HG03135 (cell line): ENCODE data around the gene MAP2K3.
"Not testable (repeated sequence)": the region's sequence is repeated elsewhere in the genome, so short reads cannot be mapped to it uniquely, and the experiment has no call there.

Experiments used
- ATAC-seq: cut with Tn5 transposase; IDR thresholded peaks from one replicate; pipeline ENCODE4 v1.9.1; 2021; ENCODE audit warnings: mild to moderate bottlenecking, moderate library complexity; ENCODE audit not compliant: unreplicated experiment

The MAP2K3 gene

GRCh38 chr17:21349358-21350050, 65.0 kb downstream of the MAP2K3 start:
- ATAC-seq, result not testable (repeated sequence)

DNA sequence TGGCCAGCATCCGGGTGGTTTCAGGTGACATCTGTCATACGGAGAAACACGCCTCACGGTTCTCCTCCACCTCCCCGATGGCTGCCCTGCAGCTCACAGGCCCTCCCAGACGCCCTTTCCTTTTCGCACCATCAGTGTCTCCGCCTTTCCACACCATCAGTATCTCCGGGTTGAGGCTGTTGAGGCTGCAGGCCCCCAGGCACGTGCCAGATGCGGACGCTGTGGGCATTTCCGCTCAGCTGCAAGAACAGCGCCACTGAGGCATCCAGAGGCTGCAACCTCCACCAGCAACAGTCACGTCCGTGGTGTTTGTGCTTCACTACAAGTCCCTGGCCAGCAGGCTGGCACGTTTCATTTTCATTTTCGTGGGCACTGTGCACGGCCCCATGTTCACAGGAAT, 66.0 kb downstream of the MAP2K3 start:
- ATAC-seq, result not testable (repeated sequence)

DNA sequence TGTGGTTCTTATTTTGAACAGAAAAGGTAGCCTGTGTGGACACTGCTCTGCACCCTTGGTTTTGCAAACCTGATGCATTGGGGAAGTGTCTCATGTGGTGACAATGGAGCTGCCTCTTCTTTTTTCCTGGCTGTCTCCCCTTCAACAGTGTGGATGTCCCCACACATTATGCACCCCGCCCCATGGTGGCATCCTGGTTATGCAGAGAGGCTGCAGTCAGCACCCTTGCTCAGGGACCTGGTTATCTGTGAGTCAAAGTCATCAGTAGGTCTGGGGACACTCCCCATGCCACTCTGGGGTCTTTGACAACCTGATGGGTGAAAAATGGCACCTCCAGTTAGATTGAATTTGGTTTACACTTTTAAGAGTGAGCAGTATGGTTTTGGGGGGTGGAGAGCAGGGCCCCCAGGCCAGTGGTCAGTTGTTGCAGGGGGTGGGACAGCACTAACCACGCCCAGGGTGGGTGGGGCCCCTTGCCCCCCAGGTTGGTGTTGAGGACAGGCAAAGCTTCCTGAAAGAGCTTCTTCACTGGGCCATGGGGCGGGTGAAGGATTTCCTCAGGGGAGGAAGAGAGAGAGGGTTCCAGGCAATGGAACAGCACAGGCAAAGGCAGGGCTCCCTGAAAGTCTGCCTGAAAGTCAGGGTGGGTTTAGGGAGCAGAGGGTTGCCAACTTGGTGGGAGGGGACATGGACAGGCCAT, 67.0 kb downstream of the MAP2K3 start:
- ATAC-seq, result no peak

GRCh38 chr17:21352221-21352980, 67.9 kb downstream of the MAP2K3 start:
- ATAC-seq, result no peak

- ATAC-seq, result no peak
These were observed 68.4 kb downstream of the MAP2K3 start for GRCh38 chr17:21352981-21353265.

DNA sequence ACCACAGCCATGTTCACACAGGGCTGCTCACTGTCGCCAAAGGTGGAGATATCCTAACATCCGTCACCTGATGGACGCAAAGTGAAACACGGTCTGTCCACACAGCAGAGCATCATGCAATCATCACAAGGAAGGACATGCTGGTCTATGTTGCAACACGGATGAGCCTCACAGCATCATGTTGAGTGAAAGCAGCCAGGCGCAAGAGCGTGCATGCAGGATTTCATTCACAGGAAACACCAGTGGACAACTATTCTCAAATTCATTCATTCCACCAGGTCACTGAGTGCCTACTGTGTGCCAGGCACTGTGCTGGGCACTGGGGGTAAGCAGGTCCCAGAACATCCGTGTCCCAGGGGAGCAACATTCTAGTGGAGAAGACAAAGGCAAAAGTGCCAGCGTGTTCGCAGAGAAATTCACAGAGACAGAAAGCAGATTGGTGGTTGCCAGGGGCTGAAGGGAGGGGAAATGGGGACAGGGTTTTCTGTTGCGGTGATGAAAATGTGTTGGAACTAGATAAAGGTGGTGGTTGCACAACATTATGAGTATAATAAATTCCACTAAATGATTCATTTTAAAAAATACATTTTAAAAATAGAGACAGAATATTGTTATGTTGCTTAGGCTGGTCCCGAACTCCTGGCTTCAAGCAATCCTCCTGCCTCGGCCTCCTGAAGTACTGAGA, 69.0 kb downstream of the MAP2K3 start:
- no peak for ATAC-seq

DNA sequence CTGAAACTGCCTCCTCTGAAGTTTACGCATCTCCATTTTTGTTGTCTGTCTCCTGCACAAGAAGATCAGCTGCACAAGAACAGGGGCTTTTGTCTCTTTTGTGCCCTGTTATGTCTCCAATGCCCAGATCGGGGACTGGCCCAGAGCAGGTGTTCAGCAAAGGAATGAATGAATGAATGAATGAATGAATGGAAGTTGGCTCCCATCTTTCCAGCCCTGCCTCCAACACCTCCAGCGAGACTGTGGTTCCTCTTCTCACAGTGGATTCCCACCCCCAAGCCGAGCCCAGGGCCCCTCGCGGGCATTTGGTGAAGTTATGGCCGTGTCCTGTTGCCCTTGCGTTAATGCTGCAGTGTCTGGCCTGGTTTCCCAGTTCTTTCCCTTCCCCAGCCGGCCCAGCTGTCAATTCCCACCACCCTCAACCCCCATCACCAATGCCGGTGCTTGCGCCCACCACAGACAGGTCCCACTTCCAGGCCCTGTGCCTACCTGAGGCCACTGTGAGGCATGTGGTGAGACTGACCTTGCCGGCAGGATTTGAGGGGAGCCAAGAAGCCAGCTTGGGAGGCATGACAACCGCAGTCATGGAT, 70.4 kb downstream of the MAP2K3 start:
- ATAC-seq, result no peak

DNA sequence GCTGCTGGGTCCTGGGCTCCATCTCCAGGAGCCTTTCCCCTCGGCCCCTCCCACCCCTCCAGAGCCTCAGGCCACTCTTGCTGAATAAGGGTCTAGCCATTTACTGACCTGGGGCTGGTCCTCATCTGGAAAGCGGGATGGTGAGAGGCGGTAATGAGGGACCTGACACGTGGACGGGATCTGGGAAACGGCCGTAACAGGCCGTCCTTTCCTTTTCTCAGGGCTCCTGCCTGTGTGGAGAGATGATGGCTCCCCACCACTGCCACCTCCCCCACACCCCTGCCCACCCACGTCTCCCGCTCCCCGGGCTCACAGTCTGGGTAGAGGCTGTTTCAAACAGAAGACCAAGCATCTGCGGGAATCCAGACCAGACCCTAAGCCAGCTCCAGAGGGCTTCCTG, 71.1 kb downstream of the MAP2K3 start:
- ATAC-seq, result no peak

- ATAC-seq, result no peak
These were observed 72.1 kb downstream of the MAP2K3 start for GRCh38 chr17:21356537-21357127.

GRCh38 chr17:21357281-21357680, 72.8 kb downstream of the MAP2K3 start:
- ATAC-seq, result no peak

DNA sequence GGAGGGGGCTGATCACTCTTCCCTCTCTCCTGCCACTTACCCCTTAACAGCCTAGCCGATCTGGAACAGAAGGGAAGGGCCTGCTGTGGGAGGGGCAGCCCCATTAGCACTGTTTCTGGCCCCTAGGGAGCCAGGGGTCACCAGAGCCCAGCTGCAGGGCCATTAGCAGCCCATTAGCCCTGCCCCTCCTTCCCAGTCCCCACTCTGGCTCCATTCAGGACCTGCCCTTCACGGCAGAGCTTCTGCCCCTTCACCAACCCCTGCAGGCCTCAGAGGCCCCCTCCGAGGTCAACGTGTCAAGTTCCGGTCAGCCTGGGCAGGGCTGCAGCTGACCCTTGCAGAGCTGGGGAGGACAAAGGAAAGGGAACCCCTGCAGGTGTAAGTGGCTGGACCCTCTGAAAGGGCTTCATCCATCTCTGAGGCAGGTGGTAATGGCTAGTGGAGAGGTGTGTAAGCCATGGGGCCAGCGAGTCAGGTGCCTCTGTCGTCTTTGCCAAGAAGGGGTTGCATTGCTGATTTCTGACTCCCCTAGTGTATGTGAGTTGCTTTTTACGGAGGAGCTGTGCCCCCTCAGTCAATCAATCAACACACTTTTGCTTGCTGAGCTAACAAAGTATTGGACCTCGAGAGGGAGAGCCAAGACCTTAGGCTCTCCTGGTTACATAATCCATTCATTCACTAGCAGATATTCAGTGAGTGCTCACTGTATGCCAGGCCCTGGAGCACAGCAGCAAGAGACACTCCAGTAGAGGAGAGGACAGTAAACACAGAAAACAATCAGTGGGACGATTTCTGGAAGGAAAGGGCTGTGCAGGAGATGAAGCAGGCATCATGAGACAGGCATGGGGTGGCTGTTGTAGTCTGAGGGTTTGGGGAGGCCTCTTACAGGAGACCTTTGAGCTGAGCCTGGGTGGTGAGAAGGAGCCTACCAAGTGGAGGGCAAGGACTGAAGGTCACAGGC, 73.5 kb downstream of the MAP2K3 start:
- ATAC-seq, result no peak

DNA sequence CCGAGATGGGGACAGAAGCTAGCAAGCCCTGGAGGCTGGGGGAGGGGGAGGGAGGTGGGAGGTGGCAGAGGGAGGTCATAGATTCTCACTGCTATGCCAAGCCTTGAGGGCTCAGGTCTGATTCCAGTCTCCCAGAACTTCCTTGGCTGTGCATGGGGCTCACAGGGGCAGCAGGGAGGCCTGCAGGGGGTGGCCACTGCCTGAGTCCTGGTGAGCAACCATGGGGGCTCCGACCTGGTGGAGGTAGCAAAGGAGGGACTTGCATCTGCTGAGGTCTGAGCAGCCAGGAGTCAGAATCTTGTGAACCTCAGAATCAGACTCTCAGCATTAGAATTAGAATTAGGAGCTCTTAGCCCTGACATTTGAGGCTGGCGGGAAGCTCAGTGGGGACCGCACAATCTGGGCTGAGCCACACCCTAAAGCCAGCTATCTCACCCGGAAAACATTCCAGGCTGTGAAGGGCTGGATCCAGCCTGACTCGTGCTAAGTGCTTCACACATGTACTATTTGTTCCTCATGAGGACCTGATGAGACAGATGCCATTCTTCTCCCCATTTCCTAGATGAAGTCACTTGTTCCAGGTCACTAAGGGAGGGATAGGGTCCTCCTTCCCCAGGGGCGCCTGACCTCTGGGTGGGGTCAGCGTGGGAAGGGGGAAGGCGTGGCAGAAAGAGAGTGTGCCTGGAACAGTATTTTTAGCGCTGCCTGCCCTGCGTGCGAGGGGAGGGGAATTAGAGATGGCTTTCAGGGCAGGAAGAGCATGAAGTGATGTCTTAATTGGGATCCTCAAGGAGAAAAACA, 74.4 kb downstream of the MAP2K3 start:
- ATAC-seq, result no peak

GRCh38 chr17:21359483-21359840, 75.0 kb downstream of the MAP2K3 start:
- no peak for ATAC-seq

- ATAC-seq, result no peak
These were observed 75.5 kb downstream of the MAP2K3 start for GRCh38 chr17:21360048-21360447.

- ATAC-seq, result no peak
These were observed 76.7 kb downstream of the MAP2K3 start for GRCh38 chr17:21361020-21361809.

- no peak for ATAC-seq
These were observed 77.9 kb downstream of the MAP2K3 start for GRCh38 chr17:21362331-21362931.

DNA sequence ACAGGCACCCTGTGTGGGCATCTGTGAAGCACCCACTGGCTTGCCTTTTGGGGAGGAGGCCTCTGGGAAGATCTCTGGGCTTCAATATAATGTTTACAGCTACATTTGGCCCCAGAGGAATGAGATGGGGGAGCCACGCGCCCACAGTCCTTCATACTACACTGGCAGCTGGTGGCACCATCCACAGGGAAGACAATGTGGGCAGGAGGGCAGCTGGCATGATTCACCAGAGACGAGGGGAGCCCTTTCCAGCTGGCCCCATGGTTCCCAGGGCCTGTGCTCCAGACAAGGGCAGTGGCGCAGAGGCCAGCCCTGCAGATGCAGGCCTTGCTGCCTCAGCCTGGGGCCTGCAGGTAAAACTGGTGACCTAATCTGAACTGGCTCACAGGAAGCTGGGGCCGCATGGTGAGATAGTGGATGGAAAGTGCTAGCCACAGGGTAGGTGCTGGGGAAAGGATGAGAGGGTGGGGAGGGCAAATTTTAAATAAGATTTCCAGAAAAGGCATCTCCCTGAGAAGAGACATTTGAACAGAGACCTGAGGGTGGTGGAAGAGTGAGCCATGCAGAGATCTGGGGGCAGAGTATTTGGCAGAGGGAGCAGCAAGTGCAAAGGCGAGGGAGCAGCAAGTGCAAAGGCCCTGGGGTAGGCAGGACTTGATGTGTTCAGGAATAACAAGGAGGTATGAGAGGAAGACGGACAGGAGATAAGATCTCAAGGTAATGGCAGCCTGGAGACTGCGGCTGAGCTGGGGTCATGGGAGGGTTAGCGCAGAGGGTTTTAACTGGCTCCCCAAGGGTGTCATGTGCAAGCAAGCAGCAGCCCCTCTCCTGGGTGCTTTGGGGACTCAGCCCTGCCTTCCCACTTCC, 79.5 kb downstream of the MAP2K3 start:
- ATAC-seq, result no peak
